ENCODE measurements around the gene KRTAP19-1. TPM values are rescaled to one million over a fixed set of nuclear protein-coding genes. Genes with fewer than 3 reads are reported as not detected.

KRTAP19-1 gene
- total RNA-seq, 4 donors from 2014 or later: not detected

DNA sequence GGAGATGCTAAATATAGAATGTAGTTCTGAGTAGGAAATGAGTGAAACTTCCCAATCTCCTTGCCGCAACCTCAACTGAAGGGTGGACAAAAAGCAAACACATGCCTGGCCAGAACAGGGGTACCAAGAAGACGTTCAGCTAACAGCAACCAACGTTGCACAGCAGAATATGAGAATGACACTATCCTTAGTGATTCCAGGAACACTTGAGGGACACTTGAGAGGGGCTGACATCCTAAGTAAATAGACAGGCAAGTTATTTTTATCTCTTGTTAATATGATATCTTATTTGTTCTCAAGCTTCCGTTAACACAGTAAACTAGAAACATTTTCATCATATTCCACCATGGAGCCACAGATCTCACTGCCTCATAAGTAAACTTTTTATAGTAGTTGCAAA, 908 bp downstream of the KRTAP19-1 start:
- no peak for DNase-seq
- Histone ChIP-seq H3K4me3 (no peak overlapping the region), H3K36me3 (no peaks in the 10 kb centered on the region), H3K4me1 (no peaks in the 10 kb centered on the region), H3K9me3 (no peaks in the 10 kb centered on the region), H3K27me3 (no peaks in the 10 kb centered on the region), H3K27ac (no peak overlapping the region)
- intact Hi-C loops (cut with DNase I): no loop called here
- 60 to 64% methylated on average over 4 of the region's 4 CpGs for WGBS, 2 donors
- no peak for TF ChIP-seq CTCF (IDR thresholded peaks at IDR 0.05)

DNA sequence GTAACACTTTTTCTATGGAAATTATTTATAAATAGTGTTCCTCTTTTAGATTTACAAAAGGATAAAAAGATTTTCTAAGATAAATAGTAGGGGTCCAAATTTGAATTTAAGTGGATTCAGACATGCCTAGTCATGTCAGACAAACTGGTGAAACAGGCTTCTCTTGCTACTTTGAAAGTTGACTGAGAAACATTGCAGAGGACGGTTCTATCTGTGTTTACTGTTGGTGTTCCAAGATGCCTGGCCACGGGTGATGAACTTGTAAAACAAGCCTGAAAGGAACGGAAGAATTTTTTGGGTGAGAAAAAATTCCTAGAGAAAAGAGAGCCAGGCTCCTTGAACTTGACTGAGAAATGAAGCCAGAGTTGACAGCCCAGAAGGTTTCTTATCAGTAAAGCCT, 2.2 kb downstream of the KRTAP19-1 start:
- Histone ChIP-seq H3K36me3 (no peaks in the 10 kb centered on the region), H3K27ac (no peak overlapping the region), H3K9me3 (no peaks in the 10 kb centered on the region), H3K4me1 (no peaks in the 10 kb centered on the region), H3K4me3 (no peak overlapping the region), H3K27me3 (no peaks in the 10 kb centered on the region)
- WGBS, 2 donors: 24 to 25% methylated on average over 3 of the region's 3 CpGs
- intact Hi-C loops (cut with DNase I): no loop called here
- no peak for DNase-seq
- no peak for TF ChIP-seq POLR2A (IDR thresholded peaks at IDR 0.05)
- TF ChIP-seq CTCF (IDR thresholded peaks at IDR 0.05): no peak

DNA sequence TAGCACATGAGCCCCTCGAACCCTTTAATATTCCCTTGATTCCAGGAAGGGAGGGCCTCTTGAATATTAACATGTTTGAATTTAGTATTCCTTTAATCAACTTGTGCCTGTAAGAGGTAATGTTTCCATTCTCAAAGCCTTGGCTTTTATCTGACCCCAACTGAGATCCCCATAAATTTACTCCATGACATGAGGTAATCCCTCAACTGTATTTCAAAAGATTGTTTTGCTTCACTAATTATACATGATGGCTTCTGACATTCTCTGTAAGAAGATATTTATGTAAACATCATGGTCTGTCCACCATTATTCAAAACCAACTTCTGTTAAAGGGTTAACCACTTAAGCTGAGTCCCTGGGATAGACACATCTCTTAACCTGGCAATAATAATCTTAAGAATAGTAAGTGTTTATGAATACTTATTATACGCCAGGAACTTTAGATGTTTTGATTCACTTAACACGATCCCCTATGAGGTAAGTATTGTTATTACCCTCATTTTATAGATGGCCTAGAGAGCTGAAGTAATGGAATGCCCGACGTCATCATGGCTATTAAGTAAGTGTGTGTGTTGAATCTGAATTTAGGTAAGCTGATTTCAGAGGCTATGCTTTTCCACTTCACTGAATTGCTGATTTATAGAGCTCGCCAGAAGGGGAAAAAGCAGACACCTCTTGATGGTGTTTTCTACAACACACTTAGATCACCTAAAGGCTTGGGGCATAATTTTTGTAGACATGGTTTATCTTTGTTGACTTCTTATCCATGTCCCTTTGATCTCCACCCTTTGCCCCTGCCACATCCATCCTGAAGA, 11.1 kb downstream of the KRTAP19-1 start:
- H3K9me3 ChIP-seq: no peaks in the 10 kb centered on the region

GRCh38 chr21:30463713-30464112, 16.5 kb downstream of the KRTAP19-1 start:
- TF ChIP-seq CTCF (IDR thresholded peaks at IDR 0.05): peak in 2 of 6 experiments; percentile 15 to 39
- no peak for TF ChIP-seq POLR2A (IDR thresholded peaks at IDR 0.05)
- Histone ChIP-seq H3K4me3 (no peak overlapping the region), H3K9me3 (no peaks in the 10 kb centered on the region), H3K4me1 (no peaks in the 10 kb centered on the region), H3K27ac (no peak overlapping the region), H3K36me3 (no peaks in the 10 kb centered on the region), H3K27me3 (no peaks in the 10 kb centered on the region)
- intact Hi-C loops (cut with DNase I): no loop called here
- 26 to 54% methylated on average over 3 of the region's 3 CpGs for whole genome bisulfite sequencing, 2 donors
- DNase-seq: no peak

More for the DNA sequence above, 11.1 kb downstream of the KRTAP19-1 start:
- DNase-seq: no peak
- TF ChIP-seq POLR2A (IDR thresholded peaks at IDR 0.05) (no peak), CTCF (IDR thresholded peaks at IDR 0.05) (no peak)
- intact Hi-C loops (cut with DNase I): no loop called here
- Histone ChIP-seq H3K4me3 (no peak overlapping the region), H3K4me1 (no peaks in the 10 kb centered on the region), H3K27me3 (no peaks in the 10 kb centered on the region), H3K27ac (no peak overlapping the region), H3K36me3 (no peaks in the 10 kb centered on the region)
- WGBS, 2 donors: 46 to 71% methylated on average over 6 of the region's 6 CpGs

DNA sequence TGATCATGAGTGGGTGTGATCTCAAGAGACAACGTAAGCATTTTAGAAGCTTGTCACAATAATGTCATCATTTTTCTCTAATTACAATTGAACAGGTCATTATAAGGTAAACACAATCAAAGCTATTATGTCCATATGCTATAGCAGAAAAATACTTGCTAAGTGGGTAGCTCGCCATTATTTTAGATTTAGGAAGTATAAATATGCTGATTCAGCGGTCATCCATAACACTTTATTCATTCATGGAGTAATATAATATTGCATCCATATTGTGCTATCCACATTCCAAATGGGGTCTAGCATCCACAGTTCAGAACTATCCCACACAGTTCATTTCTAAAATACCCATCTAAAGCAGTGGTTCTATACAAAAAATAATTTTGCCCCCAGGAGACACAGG, 31.7 kb downstream of the KRTAP19-1 start:
- H3K4me1 ChIP-seq: no peaks in the 10 kb centered on the region
- 81 to 88% methylated on average over 3 of the region's 3 CpGs for WGBS, 2 donors
- no peak overlapping the region for H3K27ac ChIP-seq
- no peaks in the 10 kb centered on the region for H3K36me3 ChIP-seq
- DNase-seq: no peak
- TF ChIP-seq POLR2A (IDR thresholded peaks at IDR 0.05): no peak
- TF ChIP-seq CTCF (IDR thresholded peaks at IDR 0.05): no peak
- intact Hi-C loops (cut with DNase I): no loop called here
- no peaks in the 10 kb centered on the region for H3K9me3 ChIP-seq
- H3K4me3 ChIP-seq: no peak overlapping the region
- H3K27me3 ChIP-seq: no peaks in the 10 kb centered on the region

Measured in esophagus squamous epithelium (tissue), 5 donors.